ENCODE results near the gene SMIM36.
"Not testable (repeated sequence)": the region's sequence is repeated elsewhere in the genome, so short reads cannot be mapped to it uniquely, and the experiment has no call there.

The SMIM36 gene

GRCh38 chr17:55484575-55484974, 26.7 kb downstream of the SMIM36 start:
- TF ChIP-seq CTCF (conservative IDR thresholded peaks at IDR 0.05; ENCODE audit: low read depth, low read length), result no peak
- H3K4me3 ChIP-seq (ENCODE audit: low read depth, low read length), result no peak overlapping the region
- DNase-seq (ENCODE audit: low read depth), result no peak

GRCh38 chr17:55482591-55483389, 28.5 kb downstream of the SMIM36 start:
- TF ChIP-seq CTCF (conservative IDR thresholded peaks at IDR 0.05; ENCODE audit: low read depth, low read length), result no peak
- no peak overlapping the region for H3K4me3 ChIP-seq (ENCODE audit: low read depth, low read length)
- no peak for DNase-seq (ENCODE audit: low read depth)

- no peak for DNase-seq (ENCODE audit: low read depth)
- no peak overlapping the region for H3K4me3 ChIP-seq (ENCODE audit: low read depth, low read length)
Measured at GRCh38 chr17:55480631-55481315, 30.5 kb downstream of the SMIM36 start.

GRCh38 chr17:55479903-55480302, 31.3 kb downstream of the SMIM36 start:
- H3K4me3 ChIP-seq (ENCODE audit: low read depth, low read length), result no peak overlapping the region
- no peak for TF ChIP-seq CTCF (conservative IDR thresholded peaks at IDR 0.05; ENCODE audit: low read depth, low read length)
- DNase-seq (ENCODE audit: low read depth), result no peak

More at GRCh38 chr17:55480631-55481315, 30.5 kb downstream of the SMIM36 start:
- no peak for TF ChIP-seq CTCF (conservative IDR thresholded peaks at IDR 0.05; ENCODE audit: low read depth, low read length)

- no peak for TF ChIP-seq CTCF (conservative IDR thresholded peaks at IDR 0.05; ENCODE audit: low read depth, low read length)
- no peak overlapping the region for H3K4me3 ChIP-seq (ENCODE audit: low read depth, low read length)
- no peak for DNase-seq (ENCODE audit: low read depth)
Measured at GRCh38 chr17:55478971-55479370, 32.3 kb downstream of the SMIM36 start.

- no peak overlapping the region for H3K4me3 ChIP-seq (ENCODE audit: low read depth, low read length)
- no peak for TF ChIP-seq CTCF (conservative IDR thresholded peaks at IDR 0.05; ENCODE audit: low read depth, low read length)
- no peak for DNase-seq (ENCODE audit: low read depth)
Measured at GRCh38 chr17:55466671-55467070, 44.6 kb downstream of the SMIM36 start.

- not testable (repeated sequence) for H3K4me3 ChIP-seq (ENCODE audit: low read depth, low read length); DNase-seq (ENCODE audit: low read depth)
Measured at GRCh38 chr17:55465771-55466170, 45.5 kb downstream of the SMIM36 start.

Data from choroid plexus epithelial cell (primary cell).